Measurements from ENCODE around the gene IGDCC3.

- TF ChIP-seq EZH2 (IDR thresholded peaks at IDR 0.05; ENCODE audit: borderline replicate concordance, insufficient read depth, low read depth, low read length, poor library complexity, severe bottlenecking), result no peak
- TF ChIP-seq CTCF (IDR thresholded peaks at IDR 0.05), result no peak
These were observed 6.9 kb downstream of the IGDCC3 start for GRCh38 chr15:65370885-65371284.
